ENCODE results near the gene MEOX2. TPM values are rescaled to one million over a fixed set of nuclear protein-coding genes. Genes with fewer than 3 reads are reported as not detected.

Gene MEOX2
- polyA plus RNA-seq, 5 donors, result 135 to 235 (median 192) TPM

DNA sequence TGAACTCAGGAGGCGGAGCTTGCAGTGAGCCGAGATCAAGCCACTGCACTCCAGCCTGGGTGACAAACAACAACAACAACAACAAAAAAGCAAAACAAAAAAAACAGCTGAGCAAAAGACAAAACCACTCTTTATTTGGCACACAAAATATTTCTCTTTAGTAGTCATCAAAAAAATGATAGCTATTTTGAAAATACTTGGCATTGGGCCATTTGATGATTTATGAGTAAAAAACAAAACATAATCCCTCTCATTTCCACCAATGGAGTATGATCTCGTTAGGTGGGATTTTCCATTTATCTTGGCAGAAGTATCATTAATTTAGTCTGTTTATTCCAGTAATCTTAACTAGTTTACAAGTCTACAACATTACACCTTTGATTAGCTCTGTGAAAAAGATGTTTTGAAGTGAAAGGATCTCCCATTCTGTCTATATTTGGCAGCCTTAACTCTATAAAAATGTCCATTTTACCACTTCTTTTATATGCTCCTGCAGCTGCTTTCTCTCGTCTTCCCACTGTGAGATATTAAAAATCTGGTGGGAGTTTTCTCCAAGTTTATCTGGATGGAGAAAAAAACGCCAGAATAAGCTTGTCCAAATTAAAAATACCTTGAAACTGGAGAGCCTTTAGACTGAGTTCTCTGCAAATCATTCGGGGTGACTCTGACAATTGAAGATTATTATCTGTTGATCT, 65.8 kb downstream of the MEOX2 start:
- no peak for DNase-seq

DNA sequence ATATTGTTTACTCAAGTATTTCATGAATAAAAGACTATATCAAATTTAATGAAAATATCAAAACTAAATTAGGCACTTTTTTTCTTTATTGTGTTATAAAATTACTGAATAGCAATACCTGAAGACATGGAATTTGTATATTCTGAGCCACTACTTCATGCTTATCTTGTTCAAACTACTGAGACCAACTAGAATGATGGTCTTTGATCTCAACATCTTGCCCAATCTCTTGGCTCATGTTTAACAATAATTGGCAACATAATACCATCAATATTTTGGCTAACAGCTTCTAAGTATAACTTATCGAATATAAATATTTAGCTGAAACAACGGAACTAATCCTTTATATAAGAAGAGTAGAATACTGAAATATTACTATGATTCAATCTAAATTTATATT, 68.2 kb downstream of the MEOX2 start:
- no peak for DNase-seq

DNA sequence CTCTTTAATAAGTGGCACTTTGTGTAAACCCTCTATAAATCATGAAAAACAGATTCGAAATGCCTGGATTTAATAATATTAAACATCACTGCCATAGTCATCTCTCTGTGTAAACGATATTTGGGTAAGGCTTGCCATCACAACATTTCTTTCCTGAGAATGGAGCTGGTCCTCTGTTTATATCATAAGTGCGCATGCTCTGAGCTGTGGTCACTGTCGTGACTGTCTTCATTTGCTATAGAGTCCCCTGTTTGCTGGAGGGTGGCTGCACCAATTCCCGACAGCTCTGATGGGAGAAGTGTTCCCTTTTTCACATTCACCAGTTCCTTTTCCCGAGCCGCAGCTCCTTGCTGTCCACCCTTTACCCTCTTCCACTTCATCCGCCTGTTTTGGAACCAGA, 74.3 kb downstream of the MEOX2 start:
- DNase-seq, result no peak

DNA sequence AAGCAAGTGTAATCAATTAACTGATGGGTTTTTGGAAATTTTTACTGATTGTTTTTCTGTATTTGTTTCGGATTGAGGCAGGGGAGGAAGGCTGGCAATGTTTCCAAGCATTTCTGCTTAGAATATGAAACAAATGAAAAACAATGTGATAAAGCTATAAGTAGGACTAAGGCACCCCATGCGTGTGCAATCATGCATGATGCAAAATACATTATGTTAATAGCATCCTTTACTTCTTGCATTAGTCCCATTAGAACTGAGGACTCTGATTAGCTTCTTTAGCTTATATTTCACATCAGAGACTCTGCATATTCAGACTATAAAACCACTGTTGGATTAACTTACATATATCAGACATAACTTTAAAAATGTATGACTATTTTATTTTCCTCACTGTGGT, 76.0 kb downstream of the MEOX2 start:
- no peak for DNase-seq

DNA sequence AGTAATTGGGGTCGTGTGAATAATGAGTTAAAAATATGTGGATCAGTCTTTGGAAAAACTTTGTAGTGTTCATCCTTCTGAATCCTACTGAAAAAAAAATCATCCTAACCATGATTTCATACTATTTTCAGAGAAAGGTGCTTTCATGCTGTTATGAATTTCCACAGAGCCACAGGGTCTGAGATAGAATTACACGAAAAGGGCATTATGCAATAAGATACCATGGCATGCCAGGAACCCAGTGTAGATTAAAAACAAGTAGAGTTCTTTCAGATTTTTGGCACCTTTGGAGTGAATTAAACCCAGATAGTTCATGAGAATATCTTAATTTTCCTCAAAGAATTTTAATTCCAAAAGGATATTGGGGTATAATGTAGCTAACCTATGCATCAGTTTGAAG, 77.2 kb downstream of the MEOX2 start:
- DNase-seq, result no peak

DNA sequence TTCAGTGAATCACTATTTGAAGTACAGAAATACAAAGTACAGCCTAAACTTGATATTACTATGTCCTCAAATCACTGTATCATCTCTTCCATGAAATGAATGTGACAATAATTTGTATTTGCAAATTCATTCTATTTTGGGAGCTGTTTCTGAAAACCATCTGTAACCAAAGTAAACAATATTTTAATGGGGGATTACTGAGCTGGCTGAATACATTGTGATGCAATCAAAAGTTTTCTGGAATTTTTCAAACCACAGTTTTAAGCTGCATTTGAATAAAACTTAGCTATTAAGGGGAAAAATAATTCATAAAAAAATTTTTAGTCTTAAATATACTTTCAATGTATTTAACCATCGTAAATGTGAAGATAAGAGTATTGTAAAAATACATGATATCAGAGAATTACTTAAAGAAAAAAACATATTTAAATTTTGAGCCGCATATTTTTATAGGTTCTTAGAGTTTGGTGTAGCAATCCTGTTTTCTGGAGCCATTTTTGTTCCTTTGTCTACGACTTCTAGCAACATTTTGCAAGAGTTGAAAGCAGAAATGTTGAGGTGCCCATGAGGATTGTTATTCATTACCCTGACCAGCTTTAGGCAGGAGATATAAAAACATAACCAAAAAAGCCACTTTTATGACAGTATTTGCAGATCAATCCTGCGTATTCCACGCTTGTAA, 78.8 kb downstream of the MEOX2 start:
- DNase-seq, result no peak

DNA sequence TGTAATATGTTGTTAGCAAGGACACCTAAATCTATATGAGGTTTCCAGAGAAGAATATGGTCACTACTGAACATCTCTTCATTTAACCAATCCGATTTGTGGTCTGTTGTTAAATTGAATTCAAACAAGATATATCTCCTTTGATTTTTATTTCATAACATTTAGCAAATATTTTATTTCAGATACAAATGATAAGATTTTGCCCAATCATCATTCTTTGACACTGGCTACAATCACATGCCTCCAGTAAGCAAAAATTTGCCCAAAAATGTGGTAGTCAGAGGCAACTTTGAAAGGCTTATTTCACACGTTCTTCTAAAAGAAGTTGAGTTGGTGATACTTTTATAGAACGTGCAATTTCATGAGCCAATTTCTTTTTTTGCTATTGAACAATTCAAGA, 79.9 kb downstream of the MEOX2 start:
- DNase-seq, result no peak

DNA sequence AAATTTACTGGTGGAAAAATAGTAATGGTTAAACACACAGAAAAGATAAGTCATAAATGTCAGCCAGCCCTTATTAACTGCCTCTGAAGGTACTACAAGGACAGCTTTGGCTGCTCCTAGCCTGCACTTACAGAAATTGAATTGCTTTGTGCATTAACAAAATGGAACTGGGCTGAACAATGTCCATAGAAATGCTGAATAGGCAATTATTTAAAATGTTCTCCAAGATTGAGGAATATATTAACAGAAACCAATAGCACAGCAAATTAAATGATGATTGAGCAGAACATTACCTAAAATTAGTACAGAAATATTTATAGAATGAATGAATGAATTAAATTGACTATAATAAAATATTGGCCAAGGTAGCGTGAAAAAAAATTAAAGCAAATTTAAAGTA, 82.3 kb downstream of the MEOX2 start:
- DNase-seq, result no peak

DNA sequence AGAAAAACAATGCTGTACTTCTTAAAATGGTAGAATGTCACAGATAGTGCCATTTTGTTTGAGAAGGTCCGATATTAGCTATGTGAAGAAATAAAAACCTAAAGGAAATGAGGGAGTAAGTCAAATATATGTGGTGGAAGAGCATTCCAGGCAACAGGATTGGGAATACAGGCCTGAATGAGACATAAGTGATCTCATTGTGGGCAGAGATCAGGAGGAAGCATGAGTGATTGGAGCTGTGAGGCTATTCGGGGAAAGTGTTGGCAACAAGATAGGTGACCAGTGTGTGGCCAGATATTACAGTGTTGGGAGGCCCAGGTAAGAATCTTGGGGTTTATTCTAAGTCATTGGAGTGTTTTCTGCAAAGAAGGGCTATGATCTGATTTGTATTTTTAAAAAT, 83.4 kb downstream of the MEOX2 start:
- no peak for DNase-seq

DNA sequence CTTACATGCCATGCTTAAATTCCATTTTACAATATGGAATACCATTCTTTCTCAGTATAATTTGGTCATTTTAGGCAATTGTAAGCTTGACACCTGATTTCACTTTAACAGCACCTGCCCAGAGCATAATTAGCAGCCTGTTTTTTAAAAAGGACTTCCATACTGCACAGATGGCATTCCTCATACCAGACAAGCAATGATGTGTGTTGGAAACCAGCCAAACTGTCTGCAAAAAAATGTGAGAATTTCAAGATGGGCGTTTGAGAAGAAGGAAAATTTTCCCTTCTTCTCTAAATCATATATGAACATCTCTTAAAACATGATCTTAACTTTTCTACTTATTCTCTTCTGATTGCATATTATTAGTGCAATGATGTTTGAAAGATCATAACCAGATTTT, 84.2 kb downstream of the MEOX2 start:
- DNase-seq, result peak; percentile 46 to 49

DNA sequence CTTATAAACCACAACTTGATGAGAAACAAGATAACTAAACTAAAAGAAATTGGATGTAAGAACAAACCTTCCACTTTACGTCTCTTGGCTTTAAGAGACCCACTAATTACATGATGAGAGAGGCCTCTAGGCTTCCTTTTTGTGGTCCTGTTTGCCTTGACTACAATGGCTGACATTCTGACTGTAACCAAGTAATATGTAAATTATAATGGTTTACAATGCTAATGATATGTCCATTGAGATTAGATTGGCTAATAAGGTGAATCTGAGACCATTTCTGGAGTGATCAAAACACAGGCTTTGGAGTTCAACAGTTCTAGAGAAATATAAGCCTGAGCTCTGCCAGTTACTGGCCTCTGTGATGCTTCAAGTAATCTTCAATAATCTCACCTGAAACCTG, 85.3 kb downstream of the MEOX2 start:
- no peak for DNase-seq

DNA sequence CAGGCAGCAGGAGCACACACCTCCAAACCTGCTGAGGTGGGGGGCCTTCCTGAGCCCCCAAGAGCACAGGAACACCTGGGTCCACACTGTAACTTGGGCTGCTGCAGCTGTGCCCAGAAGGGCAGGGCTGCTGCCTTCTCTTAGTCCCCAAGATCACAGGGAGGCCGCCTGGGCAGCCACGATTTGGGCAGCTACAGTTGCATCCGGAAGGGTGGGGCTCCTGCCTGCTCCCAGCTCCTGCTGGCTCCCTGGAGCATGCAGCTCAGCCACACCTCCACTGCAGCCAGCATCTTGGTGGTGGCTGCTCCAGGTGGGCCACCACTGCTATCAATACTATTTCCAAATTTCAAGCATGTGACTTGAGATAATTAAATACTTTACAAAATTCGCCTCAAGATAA, 86.2 kb downstream of the MEOX2 start:
- DNase-seq, result no peak

DNA sequence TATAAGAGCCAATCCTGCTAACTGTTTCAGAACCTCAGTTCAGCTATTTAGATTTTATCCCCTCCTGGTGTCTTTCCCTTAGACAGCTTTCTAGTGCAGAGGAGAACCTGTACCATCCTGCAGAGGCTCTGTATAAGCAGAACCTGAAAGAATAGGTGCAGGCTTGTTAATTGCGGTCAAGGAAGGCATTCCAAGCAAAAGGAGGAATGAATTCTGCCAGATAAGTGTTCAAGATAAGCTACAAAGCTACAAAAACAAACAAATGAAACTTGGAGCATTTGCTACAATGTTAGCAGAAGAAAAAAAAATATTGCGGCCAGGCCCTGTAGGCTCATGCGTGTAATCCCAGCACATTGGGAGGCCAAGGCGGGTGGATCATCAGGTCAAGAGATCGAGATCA, 92.0 kb downstream of the MEOX2 start:
- no peak for DNase-seq

DNA sequence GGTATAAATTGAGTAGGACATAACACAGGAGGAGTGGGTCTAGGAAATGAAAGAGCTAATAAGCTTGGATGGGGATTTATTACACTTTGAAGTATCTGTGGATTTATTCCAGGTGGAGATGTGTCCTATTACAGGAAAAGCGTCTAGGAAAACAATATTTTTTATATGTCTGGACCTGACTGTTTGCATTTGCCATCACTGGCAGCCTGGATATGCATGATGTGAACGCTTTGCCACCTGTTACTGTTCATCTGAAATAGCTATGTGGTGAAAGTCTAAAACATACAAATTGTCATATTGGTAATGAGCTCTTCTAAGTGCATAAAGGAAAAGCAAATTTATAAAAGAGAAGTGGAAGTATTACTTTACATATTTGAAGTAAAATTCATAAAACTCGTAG, 93.1 kb downstream of the MEOX2 start:
- DNase-seq, result no peak

DNA sequence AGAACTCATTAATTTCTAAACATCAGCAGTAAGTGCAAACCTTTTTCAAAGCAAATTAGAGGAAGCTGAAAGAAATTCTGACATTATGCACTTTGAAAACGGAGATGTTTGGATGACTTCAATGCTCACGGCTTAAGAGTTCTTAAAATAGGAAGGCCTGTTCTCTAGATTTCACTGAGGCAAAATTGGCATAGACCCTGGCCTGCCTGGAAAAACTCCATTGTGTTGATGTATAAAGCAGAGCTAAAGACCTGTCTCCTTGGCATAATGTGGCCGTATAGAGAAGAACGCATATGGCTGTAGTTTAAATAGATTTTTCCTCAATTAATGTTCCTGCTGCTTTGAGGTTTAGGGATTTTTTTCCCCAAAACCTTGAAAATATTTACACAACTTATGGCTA, 100.2 kb downstream of the MEOX2 start:
- no peak for DNase-seq

DNA sequence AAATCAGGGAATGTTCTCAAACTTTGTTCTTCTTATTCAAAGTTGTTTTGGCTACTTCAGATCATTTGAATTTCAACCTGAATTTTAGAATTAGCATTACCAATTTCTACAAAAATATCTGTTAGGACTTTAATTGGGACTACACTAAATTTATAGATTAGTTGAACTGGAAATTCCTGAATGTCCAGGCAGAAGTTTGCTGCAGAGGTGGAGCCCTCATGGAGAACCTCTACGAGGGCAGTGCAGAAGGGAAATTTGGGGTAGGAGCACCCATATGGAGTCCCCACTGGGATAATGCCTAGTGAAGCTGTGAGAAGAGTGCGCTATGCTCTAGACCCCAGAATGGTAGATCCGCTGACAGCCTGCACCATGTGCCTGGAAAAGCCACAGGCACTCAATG, 101.9 kb downstream of the MEOX2 start:
- DNase-seq, result no peak

DNA sequence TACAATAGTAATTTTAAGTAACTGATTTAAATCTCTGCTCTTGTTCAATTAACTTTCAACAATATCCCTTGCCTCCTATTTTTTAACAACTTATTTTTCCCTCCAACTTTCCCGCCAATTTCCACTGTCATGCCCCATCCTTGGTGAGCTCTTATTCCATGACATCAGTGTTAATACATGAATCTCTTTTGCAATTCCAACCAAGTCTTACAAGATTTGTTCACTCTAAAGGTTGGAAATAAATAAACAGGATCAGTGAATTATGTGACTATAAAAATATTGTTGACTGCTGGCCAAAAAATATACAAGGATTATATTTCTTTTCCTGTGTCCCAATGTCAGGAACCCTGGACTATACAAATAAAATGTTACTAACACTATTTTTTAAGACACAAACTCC, 103.7 kb downstream of the MEOX2 start:
- no peak for DNase-seq

DNA sequence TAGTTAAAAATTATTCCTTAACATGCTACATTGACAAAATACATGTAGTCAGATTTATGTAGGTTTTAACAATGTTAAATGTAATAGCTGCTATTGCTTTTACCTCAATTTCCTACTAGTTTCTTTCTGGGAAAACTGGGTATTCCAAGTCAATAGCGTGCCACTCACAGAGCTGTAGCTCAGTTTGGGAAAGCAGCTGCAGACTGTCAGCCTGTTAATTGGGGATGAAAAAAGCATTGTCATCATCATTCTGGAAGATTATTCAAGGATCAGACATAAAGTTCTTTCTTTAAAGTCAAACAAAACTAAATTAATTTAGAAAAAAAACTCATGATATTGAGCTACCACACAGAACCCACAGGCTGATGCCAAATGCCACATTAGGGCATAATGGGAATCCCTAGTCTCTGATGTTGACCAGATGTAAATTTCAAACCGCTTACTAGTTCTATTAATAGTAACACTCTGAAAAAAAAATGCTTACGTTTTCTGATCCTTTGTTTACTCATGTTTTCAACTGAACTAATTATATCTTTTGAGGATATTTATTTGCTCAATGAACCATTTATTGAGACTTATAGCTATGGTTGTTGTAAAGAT, 105.0 kb downstream of the MEOX2 start:
- DNase-seq, result no peak

DNA sequence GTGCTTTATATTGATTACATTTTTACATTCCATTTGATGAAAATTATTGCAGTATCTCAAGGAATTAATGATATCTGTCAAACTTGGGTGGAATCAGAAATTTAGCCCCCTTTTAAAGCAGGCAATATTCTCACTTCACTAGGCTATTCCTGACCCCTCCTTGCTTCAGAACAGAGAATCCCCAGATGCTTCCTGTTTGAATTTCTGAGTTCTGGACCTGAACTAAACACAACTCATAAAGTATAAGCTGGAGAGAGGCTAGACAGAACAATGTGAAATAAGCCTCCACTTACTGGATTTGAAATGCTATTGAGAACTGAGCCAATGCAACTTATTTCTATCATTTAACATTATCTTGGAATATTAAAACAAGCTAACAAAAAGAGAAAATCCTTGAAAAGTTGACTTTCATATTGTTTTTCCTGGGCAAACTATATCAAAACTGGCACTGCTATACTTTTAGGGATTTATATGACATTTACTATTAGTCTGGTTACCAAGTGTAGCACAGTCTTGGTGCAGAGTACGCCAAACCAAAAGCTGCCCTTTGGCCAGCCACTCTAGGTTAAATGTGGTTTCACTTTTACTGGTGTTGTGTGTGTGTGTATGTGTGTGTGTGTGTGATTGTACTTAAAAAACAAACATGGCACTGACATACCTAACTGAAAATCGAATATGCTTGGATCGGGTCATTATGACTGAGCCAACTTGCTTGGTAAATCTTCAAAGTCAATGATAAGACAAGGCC, 105.7 kb downstream of the MEOX2 start:
- no peak for DNase-seq

DNA sequence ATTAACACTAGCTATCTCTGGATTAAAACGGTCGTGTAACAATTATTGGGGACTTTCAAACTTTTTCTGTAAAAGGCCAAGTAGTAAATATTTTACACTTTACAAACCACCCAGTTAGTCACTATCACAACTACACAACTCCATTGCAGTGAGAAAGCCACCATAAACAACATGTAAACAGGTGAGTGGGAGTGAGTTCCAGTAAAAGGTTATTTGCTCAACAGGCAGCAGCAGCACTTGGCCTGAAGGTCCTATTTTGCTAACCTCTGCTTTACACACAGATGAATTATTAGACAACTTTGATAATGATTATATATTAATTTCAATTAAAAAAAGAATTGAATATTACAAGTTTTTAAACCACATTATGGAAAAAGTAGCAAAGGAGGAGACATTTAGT, 108.9 kb downstream of the MEOX2 start:
- no peak for DNase-seq

DNA sequence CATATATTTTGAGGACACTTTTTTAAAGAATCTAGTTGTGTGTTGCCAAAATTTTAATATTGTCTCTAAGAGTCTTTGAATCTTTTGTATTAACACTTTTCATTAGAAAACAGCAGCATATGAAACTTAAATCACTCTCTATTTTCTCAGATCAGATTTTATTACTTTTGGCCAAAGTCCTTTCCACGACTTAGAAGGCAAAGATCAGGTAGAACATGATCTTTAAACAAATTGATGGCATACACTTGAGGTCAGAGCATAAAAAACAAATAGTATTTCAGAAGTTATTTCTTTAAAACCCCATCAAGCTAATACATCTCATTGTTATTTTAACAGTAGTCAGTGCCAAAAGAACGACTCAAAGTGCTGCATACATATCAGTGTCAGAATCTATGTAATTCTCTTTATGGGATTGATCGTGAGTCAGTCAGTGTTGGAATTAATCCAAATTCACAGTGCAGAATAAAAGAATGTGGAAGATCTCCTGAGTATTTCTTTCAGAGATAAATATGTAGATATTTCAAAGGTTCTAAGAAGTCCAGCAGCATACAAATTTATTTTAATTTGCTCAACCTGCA, 115.1 kb downstream of the MEOX2 start:
- no peak for DNase-seq

DNA sequence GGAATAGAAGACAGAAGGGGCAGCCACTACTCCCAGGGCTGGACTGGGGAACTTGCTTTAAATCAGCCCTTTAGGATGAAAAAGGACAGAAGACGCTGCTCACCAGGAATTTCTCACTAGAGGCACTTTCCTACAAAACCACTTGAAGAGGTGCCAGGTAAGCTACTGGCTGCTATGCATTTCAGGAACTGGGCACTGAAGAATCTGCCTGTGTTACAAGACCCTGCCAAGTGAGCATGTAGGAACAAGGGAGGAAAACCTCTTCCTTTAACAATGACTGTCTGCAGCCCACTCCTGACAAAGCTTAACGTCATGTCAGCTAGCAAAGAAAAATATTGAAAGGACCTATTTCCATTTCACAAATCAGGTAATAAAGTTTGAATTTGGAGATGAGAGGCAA, 118.8 kb downstream of the MEOX2 start:
- DNase-seq, result no peak

Measured in right lung (tissue), 5 donors.